ENCODE results near the gene LYSET. TPM values are rescaled to one million over a fixed set of nuclear protein-coding genes. Genes with fewer than 3 reads are reported as not detected.
"Not testable (repeated sequence)": the region's sequence is repeated elsewhere in the genome, so short reads cannot be mapped to it uniquely, and the experiment has no call there.

Gene LYSET
- polyA plus RNA-seq, 1 experiment: 6.8 TPM

- TF ChIP-seq, protein P1, sequence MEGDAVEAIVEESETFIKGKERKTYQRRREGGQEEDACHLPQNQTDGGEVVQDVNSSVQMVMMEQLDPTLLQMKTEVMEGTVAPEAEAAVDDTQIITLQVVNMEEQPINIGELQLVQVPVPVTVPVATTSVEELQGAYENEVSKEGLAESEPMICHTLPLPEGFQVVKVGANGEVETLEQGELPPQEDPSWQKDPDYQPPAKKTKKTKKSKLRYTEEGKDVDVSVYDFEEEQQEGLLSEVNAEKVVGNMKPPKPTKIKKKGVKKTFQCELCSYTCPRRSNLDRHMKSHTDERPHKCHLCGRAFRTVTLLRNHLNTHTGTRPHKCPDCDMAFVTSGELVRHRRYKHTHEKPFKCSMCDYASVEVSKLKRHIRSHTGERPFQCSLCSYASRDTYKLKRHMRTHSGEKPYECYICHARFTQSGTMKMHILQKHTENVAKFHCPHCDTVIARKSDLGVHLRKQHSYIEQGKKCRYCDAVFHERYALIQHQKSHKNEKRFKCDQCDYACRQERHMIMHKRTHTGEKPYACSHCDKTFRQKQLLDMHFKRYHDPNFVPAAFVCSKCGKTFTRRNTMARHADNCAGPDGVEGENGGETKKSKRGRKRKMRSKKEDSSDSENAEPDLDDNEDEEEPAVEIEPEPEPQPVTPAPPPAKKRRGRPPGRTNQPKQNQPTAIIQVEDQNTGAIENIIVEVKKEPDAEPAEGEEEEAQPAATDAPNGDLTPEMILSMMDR (IDR thresholded peaks at IDR 0.05; ENCODE audit: insufficient read depth, low read depth, low read length): no peak
- H3K27me3 ChIP-seq (ENCODE audit: control insufficient read depth, insufficient read depth, low read length): no peaks in the 10 kb centered on the region
- no peaks in the 10 kb centered on the region for H3K36me3 ChIP-seq (ENCODE audit: control insufficient read depth, insufficient read depth, low read length)
- POLR2A ChIA-PET: no interaction called here
- no peak overlapping the region for H3K4me3 ChIP-seq (ENCODE audit: low read depth, low read length)
- no peak for DNase-seq (ENCODE audit: low read depth)
- CTCF ChIA-PET: no interaction called here
These were observed 21.6 kb upstream of the LYSET start for GRCh38 chr14:93163564-93163963.

GRCh38 chr14:93165271-93166265 is 19.5 kb upstream of the LYSET start:
- CTCF ChIA-PET: interaction anchor here (1.2 kb wide), 1 partner anchor 13 kb away, joined by 5 read pairs; no protein-coding TSS in a partner anchor
- H3K27me3 ChIP-seq (ENCODE audit: control insufficient read depth, insufficient read depth, low read length); H3K4me3 ChIP-seq (ENCODE audit: low read depth, low read length); DNase-seq (ENCODE audit: low read depth); POLR2A ChIA-PET; H3K36me3 ChIP-seq (ENCODE audit: control insufficient read depth, insufficient read depth, low read length): not testable (repeated sequence)

- CTCF ChIA-PET: interaction anchor here (1.2 to 1.9 kb wide), 4 partner anchors 9 to 56 kb away, joined by 4 to 7 read pairs (median 6); no protein-coding TSS in a partner anchor
- not testable (repeated sequence) for DNase-seq (ENCODE audit: low read depth)
These were observed 16.5 kb upstream of the LYSET start for GRCh38 chr14:93168610-93169009.

DNA sequence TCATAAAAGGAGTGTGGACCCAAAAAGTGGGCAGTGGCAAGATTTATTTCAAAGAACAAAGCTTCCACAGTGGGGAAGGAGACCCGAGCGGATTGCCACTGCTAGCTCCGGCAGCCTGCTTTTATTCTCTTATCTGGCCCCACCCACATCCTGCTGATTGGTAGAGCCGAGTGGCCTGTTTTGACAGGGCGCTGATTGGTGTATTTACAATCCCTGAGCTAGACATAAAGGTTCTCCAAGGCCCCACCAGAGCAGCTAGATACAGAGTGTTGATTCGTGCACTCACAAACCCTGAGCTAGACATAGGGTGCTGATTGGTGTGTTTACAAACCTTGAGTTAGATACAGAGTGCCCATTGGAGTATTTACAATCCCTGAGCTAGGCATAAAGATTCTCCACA is 15.5 kb upstream of the LYSET start:
- H3K36me3 ChIP-seq (ENCODE audit: control insufficient read depth, insufficient read depth, low read length); DNase-seq (ENCODE audit: low read depth); H3K4me3 ChIP-seq (ENCODE audit: low read depth, low read length); POLR2A ChIA-PET; H3K27me3 ChIP-seq (ENCODE audit: control insufficient read depth, insufficient read depth, low read length): not testable (repeated sequence)
- CTCF ChIA-PET: interaction anchor here (1.5 to 1.9 kb wide), 2 partner anchors 8 to 57 kb away, joined by 4 to 7 read pairs; no protein-coding TSS in a partner anchor

More at GRCh38 chr14:93168610-93169009, 16.5 kb upstream of the LYSET start:
- H3K4me3 ChIP-seq (ENCODE audit: low read depth, low read length); POLR2A ChIA-PET; H3K36me3 ChIP-seq (ENCODE audit: control insufficient read depth, insufficient read depth, low read length); H3K27me3 ChIP-seq (ENCODE audit: control insufficient read depth, insufficient read depth, low read length): not testable (repeated sequence)

- not testable (repeated sequence) for H3K36me3 ChIP-seq (ENCODE audit: control insufficient read depth, insufficient read depth, low read length)
- CTCF ChIA-PET: interaction anchor here (1.5 to 1.9 kb wide), 2 partner anchors 7 to 57 kb away, joined by 4 to 7 read pairs; no protein-coding TSS in a partner anchor
These were observed 15.0 kb upstream of the LYSET start for GRCh38 chr14:93170141-93170540.

GRCh38 chr14:93171376-93171775 is 13.7 kb upstream of the LYSET start:
- ChIA-PET CTCF (interaction anchor here (1.5 kb wide), 1 partner anchor 11 kb away, joined by 3 read pairs; no protein-coding TSS in a partner anchor), POLR2A (no interaction called here)
- no peak for DNase-seq (ENCODE audit: low read depth)
- TF ChIP-seq, protein P1 (IDR thresholded peaks at IDR 0.05; ENCODE audit: insufficient read depth, low read depth, low read length): no peak
- Histone ChIP-seq H3K36me3 (ENCODE audit: control insufficient read depth, insufficient read depth, low read length) (no peaks in the 10 kb centered on the region), H3K4me3 (ENCODE audit: low read depth, low read length) (no peak overlapping the region), H3K27me3 (ENCODE audit: control insufficient read depth, insufficient read depth, low read length) (peaks cover 3% of the 10 kb centered on the region; the same call in 1 of the 2 replicates)

More at GRCh38 chr14:93170141-93170540, 15.0 kb upstream of the LYSET start:
- DNase-seq (ENCODE audit: low read depth); POLR2A ChIA-PET; H3K4me3 ChIP-seq (ENCODE audit: low read depth, low read length); H3K27me3 ChIP-seq (ENCODE audit: control insufficient read depth, insufficient read depth, low read length): not testable (repeated sequence)

DNA sequence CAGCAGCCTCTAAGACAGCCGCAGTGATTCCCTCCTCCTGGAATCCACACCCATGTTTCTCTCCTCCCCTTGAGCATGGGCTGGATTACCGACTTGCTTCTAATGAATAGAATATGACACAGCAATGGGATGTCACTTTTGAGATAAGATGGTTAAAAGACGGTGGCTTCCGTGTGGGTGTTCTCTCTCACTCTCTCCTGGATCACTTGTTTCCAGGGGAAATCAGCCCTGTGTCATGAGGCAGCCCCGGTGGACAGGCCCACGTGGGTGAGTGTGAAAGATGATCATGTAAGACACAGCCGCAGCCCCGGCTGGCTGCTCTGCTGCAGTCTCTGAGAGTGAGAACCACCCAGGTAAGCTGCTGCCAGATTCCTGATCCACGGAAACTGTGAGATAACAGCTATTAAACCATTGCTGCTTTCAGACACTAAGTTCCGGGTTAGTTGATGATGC is 11.1 kb upstream of the LYSET start:
- ChIA-PET CTCF (interaction anchor here (1.0 to 1.9 kb wide), 3 partner anchors 11 to 222 kb away, joined by 3 to 6 read pairs (median 4); partner anchors contain the start of genes LYSET and MOAP1), POLR2A (no interaction called here)
- DNase-seq (ENCODE audit: low read depth): no peak
- H3K36me3 ChIP-seq (ENCODE audit: control insufficient read depth, insufficient read depth, low read length): no peaks in the 10 kb centered on the region
- TF ChIP-seq, protein P1 (IDR thresholded peaks at IDR 0.05; ENCODE audit: insufficient read depth, low read depth, low read length): no peak
- no peak overlapping the region for H3K4me3 ChIP-seq (ENCODE audit: low read depth, low read length)
- H3K27me3 ChIP-seq (ENCODE audit: control insufficient read depth, insufficient read depth, low read length): peaks cover 3% of the 10 kb centered on the region; the same call in 1 of the 2 replicates

DNA sequence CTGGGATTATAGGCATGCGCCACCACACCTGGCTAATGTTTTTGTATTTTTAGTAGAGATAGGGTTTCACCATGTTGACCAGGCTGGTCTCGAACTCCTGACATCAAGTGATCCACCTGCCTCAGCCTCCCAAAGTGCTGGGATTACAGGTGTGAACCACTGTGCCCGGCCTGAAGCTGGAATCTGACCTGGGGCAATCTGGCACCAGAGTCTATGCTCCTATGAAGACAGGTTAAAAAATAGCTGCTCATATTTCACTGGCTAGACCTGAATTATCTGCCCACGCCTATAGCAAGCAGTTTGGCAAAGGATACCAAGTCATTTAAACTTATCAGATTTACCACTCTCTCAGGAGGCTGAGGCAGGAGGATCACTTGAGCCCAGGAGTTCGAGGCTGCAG is 10.4 kb upstream of the LYSET start:
- H3K4me3 ChIP-seq (ENCODE audit: low read depth, low read length); H3K36me3 ChIP-seq (ENCODE audit: control insufficient read depth, insufficient read depth, low read length); POLR2A ChIA-PET; H3K27me3 ChIP-seq (ENCODE audit: control insufficient read depth, insufficient read depth, low read length); DNase-seq (ENCODE audit: low read depth): not testable (repeated sequence)
- CTCF ChIA-PET: interaction anchor here (1.2 kb wide), 1 partner anchor 62 kb away, joined by 3 read pairs; no protein-coding TSS in a partner anchor

Data from BJ (cell line).